Endothelial cell of umbilical vein (primary cell): Measurements from ENCODE around the gene PPTC7. TPM values are rescaled to one million over a fixed set of nuclear protein-coding genes. Genes with fewer than 3 reads are reported as not detected.

ENCODE experiments used
- BruUV-seq: library from RNA; stranded (reverse); fragments of 400-500 nt; replicated peaks from 2 replicates; lab custom pipeline; 2021; lab: Mats Ljungman, UMichigan
- CTCF ChIA-PET: fragments of 300-600, 350-600 bp; sonication (Branson Sonifier 250); formaldehyde crosslinking; loops from one replicate; lab custom pipeline; 2021; ENCODE audit warnings: antibody characterized with exemption, inconsistent platforms; lab: Charles Lee
- POLR2A ChIA-PET: fragments of 300-600, 350-600 bp; sonication (Branson Sonifier 250); formaldehyde crosslinking; loops from one replicate; lab custom pipeline; 2021; ENCODE audit warnings: antibody characterized with exemption, inconsistent platforms; lab: Charles Lee
- DNase-seq: peaks from one replicate; pipeline ENCODE4 v3.0.0-alpha.2; 2011; ENCODE audit warnings: low read depth, low spot score
- FAIRE-seq: peaks from 2 replicates; lab custom pipeline; 2011; peaks lifted over from hg19 to GRCh38; lab: Jason Lieb, UNC
- H2AFZ ChIP-seq: 2 replicates; pipeline ENCODE4 v1.6.0; 2012; ENCODE audit warnings: low read depth, low read length, control low read depth, inconsistent platforms
- H3K27ac ChIP-seq: 2 replicates; pipeline ENCODE4 v1.5.1; 2011; ENCODE audit warnings: low read depth, mild to moderate bottlenecking, control low read depth, low read length, moderate library complexity; ENCODE audit not compliant: insufficient read depth
- H3K27me3 ChIP-seq, 2 experiments: 2 replicates each; pipeline versions ENCODE4 v1.6.0 to v1.6.1; 2011; ENCODE audit warnings: low read length in 2 of 2, mixed read lengths in 1 of 2; ENCODE audit not compliant: control insufficient read depth in 2 of 2, insufficient read depth in 2 of 2
- H3K36me3 ChIP-seq, 2 experiments: 2 replicates in 1 of 2; 3 replicates in 1 of 2; pipeline ENCODE4 v1.5.1; 2011; ENCODE audit warnings: low read length in 2 of 2, mild to moderate bottlenecking in 1 of 2, moderate library complexity in 1 of 2; ENCODE audit not compliant: control insufficient read depth in 2 of 2, insufficient read depth in 2 of 2; ENCODE audit errors: extremely low read depth in 1 of 2
- H3K4me1 ChIP-seq: 3 replicates; pipeline ENCODE4 v1.5.1; 2011; ENCODE audit warnings: mild to moderate bottlenecking, low read length; ENCODE audit not compliant: control insufficient read depth, insufficient read depth; ENCODE audit errors: extremely low read depth
- H3K4me2 ChIP-seq: 2 replicates; pipeline ENCODE4 v1.6.1; 2011; ENCODE audit warnings: low read length, control low read depth, mixed read lengths; ENCODE audit not compliant: insufficient read depth
- H3K4me3 ChIP-seq, 3 experiments: fragments of 200-600 bp in 1 of 3; sonication (generic), shearing (Covaris generic) in 1 of 3; replicated peaks in 1 of 3; 2 replicates each; pipeline ENCODE4 v1.5.1; 2011 to 2016; ENCODE audit warnings: control low read depth in 3 of 3, low read length in 3 of 3, mild to moderate bottlenecking in 2 of 3, inconsistent platforms in 1 of 3, low read depth in 1 of 3, moderate library complexity in 1 of 3; ENCODE audit not compliant: insufficient read depth in 1 of 3
- H3K79me2 ChIP-seq: 2 replicates; pipeline ENCODE4 v1.6.0; 2012; ENCODE audit warnings: low read length, inconsistent platforms; ENCODE audit not compliant: control insufficient read depth, insufficient read depth
- H3K9ac ChIP-seq: replicated peaks from 2 replicates; pipeline ENCODE3; 2011; ENCODE audit warnings: low read length, control low read depth; ENCODE audit not compliant: insufficient read depth; ENCODE audit errors: extremely low read depth
- H3K9me1 ChIP-seq: replicated peaks from 3 replicates; pipeline ENCODE4 v1.6.0; 2011; ENCODE audit warnings: mild to moderate bottlenecking, low read length; ENCODE audit not compliant: control insufficient read depth, insufficient read depth; ENCODE audit errors: extremely low read depth
- H3K9me3 ChIP-seq: replicated peaks from 2 replicates; pipeline ENCODE4 v1.5.1; 2012; ENCODE audit warnings: low read length, inconsistent platforms; ENCODE audit not compliant: control insufficient read depth, insufficient read depth
- H4K20me1 ChIP-seq: replicated peaks from 2 replicates; pipeline ENCODE3; 2011; ENCODE audit warnings: mild to moderate bottlenecking, low read length; ENCODE audit not compliant: control insufficient read depth, insufficient read depth; ENCODE audit errors: extremely low read depth
- CTCF ChIP-seq, 2 donors: IDR thresholded peaks; 1 replicate in 1 of 2; 2 replicates in 1 of 2; pipeline ENCODE4 v1.5.1; 2011; ENCODE audit warnings: low read length in 2 of 2, mild to moderate bottlenecking in 2 of 2, moderate library complexity in 2 of 2, control low read depth in 1 of 2, inconsistent platforms in 1 of 2, low read depth in 1 of 2; ENCODE audit not compliant: insufficient read depth in 1 of 2; ENCODE audit errors: extremely low read depth in 1 of 2
- EZH2 ChIP-seq: IDR thresholded peaks from 2 replicates; pipeline ENCODE4 v1.6.1; 2012; ENCODE audit warnings: borderline replicate concordance, low read depth, mild to moderate bottlenecking, moderate library complexity, low read length, inconsistent platforms; ENCODE audit not compliant: severe bottlenecking
- FOS ChIP-seq: IDR thresholded peaks from 2 replicates; pipeline ENCODE4 v1.6.1; 2011; ENCODE audit warnings: mild to moderate bottlenecking, low read length, moderate library complexity, borderline replicate concordance; ENCODE audit not compliant: insufficient read depth
- GATA2 ChIP-seq: IDR thresholded peaks from 2 replicates; pipeline ENCODE4 v1.7.0; 2011; ENCODE audit warnings: low read depth, mild to moderate bottlenecking, moderate library complexity, mixed read lengths, low read length; ENCODE audit not compliant: insufficient read length, insufficient read depth
- JUN ChIP-seq: IDR thresholded peaks from 2 replicates; pipeline ENCODE4 v1.6.1; 2011; ENCODE audit warnings: borderline replicate concordance, low read depth; ENCODE audit not compliant: insufficient read length, insufficient read depth
- MAX ChIP-seq: IDR thresholded peaks from 2 replicates; pipeline ENCODE4 v1.6.1; 2011; ENCODE audit not compliant: insufficient read depth, insufficient read length
- MYC ChIP-seq: IDR thresholded peaks from one replicate; pipeline ENCODE4 v1.6.1; 2011; ENCODE audit warnings: mild to moderate bottlenecking, low read depth, low read length
- POLR2A ChIP-seq: IDR thresholded peaks from 2 replicates; pipeline ENCODE4 v1.6.1; 2012; ENCODE audit warnings: low read depth, mild to moderate bottlenecking, control low read depth, low read length
- POLR2AphosphoS5 ChIP-seq: IDR thresholded peaks from 2 replicates; pipeline ENCODE4 v1.6.1; 2012; ENCODE audit warnings: low read depth, mild to moderate bottlenecking, control low read depth, low read length, moderate library complexity; ENCODE audit not compliant: insufficient read depth
- dilution Hi-C: fragments of 300-500 bp; cut with MboI; formaldehyde crosslinking; loops from one replicate; pipeline ENCODE4 v1.15.0; 2019; ENCODE audit warnings: low sequenced_read_pairs; ENCODE audit not compliant: extremely low pct_ligation_motif_present
- intact Hi-C: fragments of 100-400 bp; cut with micrococcal nuclease; formaldehyde crosslinking; loops from one replicate; pipeline ENCODE4 v1.10.0; 2022
- polyA plus RNA-seq, 4 experiments: library from polyadenylated mRNA; depleted of rRNA in 3 of 4; stranded (reverse) in 3 of 4; unstranded in 1 of 4; fragments of >200 nt; gene quantifications; 2 replicates each; pipeline versions ENCODE4 v1.2.1 to v1.2.3, GENCODE V29; 2011 to 2012; ENCODE audit warnings: missing spikeins in 1 of 4
- total RNA-seq: library from RNA; stranded (reverse); gene quantifications from 2 replicates; pipeline ENCODE4 v1.2.3, GENCODE V29; 2021

The PPTC7 gene
- total and polyA plus RNA-seq, 2 donors (not counting 3 experiments of a cell fraction or from before 2014, with no cell fraction given): 8.4 to 15.2 TPM

GRCh38 chr12:110546339-110546738, 36.8 kb downstream of the PPTC7 start:
- TF ChIP-seq POLR2AphosphoS5 (no peak), MYC (no peak), GATA2 (peak; percentile 40), MAX (no peak), JUN (peak; percentile 81), FOS (peak; percentile 72), EZH2 (no peak), CTCF (IDR thresholded peaks at IDR 0.05; ENCODE audit: extremely low read depth in 1 of 2, insufficient read depth in 1 of 2, low read depth in 1 of 2, low read length in 2 of 2) (no peak), POLR2A (no peak)
- peak; percentile 70 for DNase-seq
- H2AFZ ChIP-seq: no peak overlapping the region
- H3K4me3 ChIP-seq: no peak overlapping the region
- H3K9me1 ChIP-seq: no peaks in the 10 kb centered on the region
- no peaks in the 10 kb centered on the region for H4K20me1 ChIP-seq
- no peaks in the 10 kb centered on the region for H3K9me3 ChIP-seq
- no peaks in the 10 kb centered on the region for H3K27me3 ChIP-seq
- peaks cover 0 to 3% of the 10 kb centered on the region in 2 experiments for H3K36me3 ChIP-seq
- ChIA-PET POLR2A (no interaction called here), CTCF (interaction anchor here (1.2 kb wide), 1 partner anchor 78 kb away, joined by 5 read pairs; the partner anchor contains the start of genes FAM216A and GPN3)
- peak overlapping the region; percentile 92 for H3K27ac ChIP-seq
- peak overlapping the region; percentile 71 for H3K4me2 ChIP-seq
- peak overlapping the region; percentile 58 for H3K9ac ChIP-seq
- H3K4me1 ChIP-seq: peaks cover 46% of the 10 kb centered on the region
- H3K79me2 ChIP-seq: peaks cover 36% of the 10 kb centered on the region
- dilution Hi-C loops (no loop called here), intact Hi-C loops (loop anchor here (1.0 to 5.0 kb wide), 3 partner anchors 37 to 196 kb away; partner anchors contain the start of genes FAM216A, GPN3, PPP1CC and PPTC7)
- peak; percentile 40 for FAIRE-seq
- no TSS peak for BruUV-seq
